KOPT-K1 (cell line): Measurements from ENCODE around the gene CAMKV.
"Not testable (repeated sequence)": the region's sequence is repeated elsewhere in the genome, so short reads cannot be mapped to it uniquely, and the experiment has no call there.

ENCODE experiments used
- H3K27ac ChIP-seq: fragments of 200-600 bp; sonication (generic); 2 replicates; pipeline ENCODE4 v1.5.1; 2016; ENCODE audit warnings: antibody characterized with exemption, mild to moderate bottlenecking, low read depth, low read length; ENCODE audit not compliant: poor library complexity, severe bottlenecking
- H3K36me3 ChIP-seq: fragments of 200-600 bp; sonication (generic); 2 replicates; pipeline ENCODE4 v1.5.1; 2017; ENCODE audit warnings: antibody characterized with exemption, mild to moderate bottlenecking, low read length, moderate library complexity; ENCODE audit not compliant: insufficient read depth
- H3K9me3 ChIP-seq: fragments of 200-600 bp; sonication (generic); 2 replicates; pipeline ENCODE4 v1.5.1; 2017; ENCODE audit warnings: antibody characterized with exemption, low read length, mild to moderate bottlenecking; ENCODE audit not compliant: insufficient read depth, poor library complexity, severe bottlenecking

CAMKV gene, protein sequence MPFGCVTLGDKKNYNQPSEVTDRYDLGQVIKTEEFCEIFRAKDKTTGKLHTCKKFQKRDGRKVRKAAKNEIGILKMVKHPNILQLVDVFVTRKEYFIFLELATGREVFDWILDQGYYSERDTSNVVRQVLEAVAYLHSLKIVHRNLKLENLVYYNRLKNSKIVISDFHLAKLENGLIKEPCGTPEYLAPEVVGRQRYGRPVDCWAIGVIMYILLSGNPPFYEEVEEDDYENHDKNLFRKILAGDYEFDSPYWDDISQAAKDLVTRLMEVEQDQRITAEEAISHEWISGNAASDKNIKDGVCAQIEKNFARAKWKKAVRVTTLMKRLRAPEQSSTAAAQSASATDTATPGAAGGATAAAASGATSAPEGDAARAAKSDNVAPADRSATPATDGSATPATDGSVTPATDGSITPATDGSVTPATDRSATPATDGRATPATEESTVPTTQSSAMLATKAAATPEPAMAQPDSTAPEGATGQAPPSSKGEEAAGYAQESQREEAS

DNA sequence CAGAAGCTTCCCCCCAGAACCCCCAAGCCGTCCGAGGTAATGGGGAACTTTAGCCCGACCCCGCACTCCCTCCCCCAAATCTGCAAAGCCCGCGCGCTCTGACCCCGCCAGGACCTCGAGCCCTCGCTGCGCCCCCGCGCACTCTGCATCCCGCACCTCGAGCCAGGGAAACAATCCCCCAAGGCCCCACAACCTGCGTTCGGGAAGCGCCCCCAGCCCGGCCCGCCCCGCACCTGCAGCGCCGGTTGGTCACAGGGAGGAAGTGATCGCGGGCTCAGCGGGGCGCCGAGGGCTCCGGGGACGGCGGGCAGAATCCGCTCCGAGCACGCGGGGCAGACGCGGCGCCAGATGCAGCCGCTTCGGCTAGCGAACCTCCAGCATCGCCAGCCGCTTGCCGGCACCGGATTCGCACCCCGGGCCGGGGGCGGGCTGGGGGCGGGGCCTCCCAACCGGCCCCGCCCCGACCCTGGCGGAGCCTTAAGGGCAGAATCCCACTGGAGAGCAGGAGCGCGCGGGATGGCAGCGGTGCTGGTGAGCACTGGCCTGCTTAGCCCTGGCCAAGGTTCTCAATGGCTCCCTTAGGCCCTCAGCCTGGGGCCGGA, at the start of gene CAMKV:
TSS of gene CAMKV (minus strand) at position 382 of the 602 bp plus-strand sequence. CDS start 7,518 bp downstream, outside the sequence.
- Histone ChIP-seq H3K36me3 (no peaks in the 10 kb centered on the region), H3K27ac (no peak within 1 kb of the TSS), H3K9me3 (no peaks in the 10 kb centered on the region)

DNA sequence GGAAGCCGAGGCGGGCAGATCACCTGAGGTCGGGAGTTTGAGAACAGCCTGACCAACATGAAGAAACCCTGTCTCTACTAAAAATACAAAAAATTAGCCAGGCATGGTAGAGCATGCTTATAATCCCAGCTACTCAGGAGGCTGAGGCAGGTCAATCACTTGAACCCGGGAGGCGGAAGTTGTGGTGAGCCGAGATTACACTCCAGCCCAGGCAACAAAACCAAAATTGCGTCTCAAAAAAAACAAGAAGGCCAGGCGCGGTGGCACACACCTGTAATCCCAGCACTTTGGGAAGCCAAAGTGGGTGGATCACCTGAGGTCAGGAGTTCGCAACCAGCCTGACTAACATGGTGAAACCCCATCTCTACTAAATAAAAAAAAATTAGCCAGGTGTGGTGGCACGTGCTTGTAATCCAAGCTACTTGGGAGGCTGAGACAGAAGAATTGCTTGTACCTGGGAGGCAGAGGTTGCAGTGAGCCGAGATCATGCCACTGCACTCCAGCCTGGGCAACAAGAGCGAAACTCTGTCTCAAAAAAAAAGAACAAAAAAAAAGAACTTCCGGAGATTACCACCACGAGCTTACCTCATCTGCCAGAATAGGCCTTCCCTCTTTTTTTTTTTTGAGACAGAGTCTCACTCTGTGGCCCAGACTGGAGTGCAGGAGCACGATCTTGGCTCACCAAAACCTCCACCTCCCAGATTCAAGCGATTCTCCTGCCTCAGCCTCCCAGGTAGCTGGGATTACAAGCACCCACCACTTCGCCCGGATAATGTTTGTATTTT, 48.3 kb upstream of the CAMKV start:
- not testable (repeated sequence) for H3K9me3 ChIP-seq, H3K36me3 ChIP-seq, H3K27ac ChIP-seq

DNA sequence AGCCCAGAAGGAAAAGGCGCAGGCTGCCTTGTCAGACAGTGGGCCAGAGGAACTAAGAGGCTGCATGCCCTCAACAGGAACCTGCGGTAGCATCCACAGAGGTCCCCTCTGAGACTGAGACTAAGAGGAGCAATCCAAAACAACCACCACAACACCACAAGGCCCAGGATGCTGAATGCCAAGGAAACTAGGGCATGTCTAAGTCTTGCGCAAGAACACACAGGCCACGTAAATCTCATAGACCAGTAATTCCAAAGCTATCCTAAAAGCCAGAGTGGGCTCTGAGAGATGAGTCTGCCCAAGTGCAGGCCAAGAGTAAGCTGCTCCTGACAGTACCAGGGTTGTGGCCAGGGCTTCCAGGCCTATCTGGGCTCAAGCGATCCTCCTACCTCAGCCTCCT, 47.0 kb upstream of the CAMKV start:
- peaks cover 10% of the 10 kb centered on the region; the same call in 1 of the 2 replicates for H3K36me3 ChIP-seq
- no peak overlapping the region for H3K27ac ChIP-seq
- H3K9me3 ChIP-seq, result no peaks in the 10 kb centered on the region

DNA sequence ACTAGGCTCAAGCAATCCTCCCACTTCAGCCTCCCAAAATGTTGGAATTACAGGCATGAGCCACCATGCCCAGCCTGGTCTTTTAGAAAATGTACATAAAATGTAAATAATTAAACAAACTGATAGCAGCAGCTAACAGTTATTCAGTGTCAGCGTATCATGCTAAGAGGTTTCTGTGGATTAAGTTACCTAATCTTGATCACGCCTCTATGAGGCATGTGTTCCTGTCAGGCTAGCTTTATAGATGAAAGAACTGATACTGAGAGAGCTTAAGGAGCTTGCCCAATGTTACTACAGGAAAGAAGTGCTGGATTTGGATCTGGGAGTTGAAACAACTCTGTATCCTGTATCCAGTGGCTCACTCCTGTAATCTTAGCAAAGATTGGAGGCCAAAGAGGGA, 45.2 kb upstream of the CAMKV start:
- Histone ChIP-seq H3K9me3 (no peaks in the 10 kb centered on the region), H3K36me3 (peaks cover 27% of the 10 kb centered on the region; the same call in 1 of the 2 replicates), H3K27ac (no peak overlapping the region)

DNA sequence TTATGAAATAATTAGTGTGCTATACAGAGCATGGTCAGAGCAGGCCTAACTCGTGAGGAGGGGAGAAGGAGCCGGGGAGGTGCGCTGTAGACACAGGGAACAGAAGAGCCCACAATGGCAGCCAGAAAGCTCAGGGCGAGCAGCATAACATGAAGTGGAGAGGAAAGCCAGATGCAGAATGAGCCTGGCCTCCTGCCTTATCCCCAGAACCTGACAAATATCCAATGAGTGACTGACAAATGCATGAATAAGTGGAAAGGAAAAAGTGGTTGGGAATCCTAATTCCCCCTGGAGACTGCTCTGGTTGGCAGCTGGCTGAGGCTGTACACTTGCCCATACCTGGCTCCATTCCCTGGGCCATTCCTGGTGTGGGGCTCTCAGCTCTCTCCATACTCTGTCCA, 43.2 kb upstream of the CAMKV start:
- H3K36me3 ChIP-seq, result peaks cover 40% of the 10 kb centered on the region; the same call in 1 of the 2 replicates
- no peak overlapping the region for H3K27ac ChIP-seq
- H3K9me3 ChIP-seq, result no peaks in the 10 kb centered on the region

DNA sequence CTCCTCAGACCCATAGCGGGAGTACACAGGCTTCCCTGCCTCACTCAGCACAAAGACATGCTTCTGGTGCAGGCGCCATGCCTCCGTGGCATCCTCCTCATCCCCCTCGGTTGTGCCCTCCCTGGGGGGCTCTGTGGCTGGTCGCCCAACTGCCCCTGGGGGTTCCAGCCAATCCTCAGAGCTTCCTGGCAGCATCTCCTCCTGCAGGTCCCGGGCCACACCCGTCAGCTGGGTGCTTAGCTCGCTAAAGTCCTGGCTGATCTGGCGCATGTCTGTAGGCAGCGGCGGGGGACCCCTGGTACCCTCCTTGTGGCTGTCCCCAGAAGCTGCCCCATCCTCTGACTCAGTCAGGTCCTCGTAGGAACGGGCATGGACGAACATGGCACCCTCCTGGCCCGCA, 41.9 kb upstream of the CAMKV start:
- H3K27ac ChIP-seq, result no peak overlapping the region
- no peaks in the 10 kb centered on the region for H3K9me3 ChIP-seq
- peaks cover 40% of the 10 kb centered on the region; the same call in 1 of the 2 replicates for H3K36me3 ChIP-seq

DNA sequence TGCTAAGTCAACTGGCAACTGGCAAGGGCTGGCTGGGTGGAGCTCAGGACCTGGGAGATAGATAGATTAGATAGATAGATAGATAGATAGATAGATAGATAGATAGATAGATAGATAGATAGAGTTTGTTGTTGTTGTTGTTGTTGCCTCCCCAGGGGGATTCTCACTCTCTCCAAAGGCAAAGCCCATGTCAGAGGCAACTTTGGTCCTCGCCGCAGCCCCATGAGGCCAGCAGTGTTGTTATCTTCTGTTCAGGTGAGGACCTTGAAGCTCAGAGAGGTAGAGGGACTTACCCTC, 41.4 kb upstream of the CAMKV start:
- Histone ChIP-seq H3K9me3 (no peaks in the 10 kb centered on the region), H3K27ac (no peak overlapping the region), H3K36me3 (peaks cover 40% of the 10 kb centered on the region; the same call in 1 of the 2 replicates)

DNA sequence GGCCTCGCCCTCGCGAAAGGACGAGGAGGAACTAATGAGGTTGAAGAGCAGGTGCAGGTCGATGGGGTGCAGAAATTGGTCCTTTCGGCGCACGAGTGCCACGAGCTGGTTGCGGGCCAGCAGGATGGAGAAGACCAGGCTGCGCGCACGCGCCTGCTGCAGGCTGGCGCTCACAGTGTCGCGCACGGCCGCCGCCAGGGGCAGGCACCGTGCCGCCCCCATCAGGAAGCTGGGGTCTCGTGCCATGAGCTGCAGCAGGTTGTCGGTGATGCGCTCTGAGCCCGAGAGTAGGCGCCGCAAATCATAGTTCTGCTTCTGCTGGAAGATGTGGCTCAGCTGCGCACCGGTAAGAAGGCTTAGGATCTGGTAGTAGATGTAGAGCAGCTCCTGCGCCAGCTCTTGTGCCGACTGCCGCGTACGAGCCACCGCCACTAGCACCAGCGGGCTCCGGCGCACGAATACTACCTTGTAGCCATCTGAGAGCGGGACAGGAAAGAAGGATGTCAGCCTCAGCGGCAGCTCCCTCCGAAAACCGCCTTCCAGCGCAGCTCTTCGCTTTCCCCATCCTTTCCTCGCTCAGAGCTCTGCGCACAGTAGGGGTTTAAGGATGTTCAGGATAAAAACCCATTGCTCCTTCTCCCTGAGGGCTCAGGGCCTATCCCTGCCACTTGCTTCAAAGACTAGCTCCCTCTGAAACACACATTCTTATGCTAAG, 40.9 kb upstream of the CAMKV start:
- no peak overlapping the region for H3K27ac ChIP-seq
- no peaks in the 10 kb centered on the region for H3K9me3 ChIP-seq
- peaks cover 40% of the 10 kb centered on the region; the same call in 1 of the 2 replicates for H3K36me3 ChIP-seq

DNA sequence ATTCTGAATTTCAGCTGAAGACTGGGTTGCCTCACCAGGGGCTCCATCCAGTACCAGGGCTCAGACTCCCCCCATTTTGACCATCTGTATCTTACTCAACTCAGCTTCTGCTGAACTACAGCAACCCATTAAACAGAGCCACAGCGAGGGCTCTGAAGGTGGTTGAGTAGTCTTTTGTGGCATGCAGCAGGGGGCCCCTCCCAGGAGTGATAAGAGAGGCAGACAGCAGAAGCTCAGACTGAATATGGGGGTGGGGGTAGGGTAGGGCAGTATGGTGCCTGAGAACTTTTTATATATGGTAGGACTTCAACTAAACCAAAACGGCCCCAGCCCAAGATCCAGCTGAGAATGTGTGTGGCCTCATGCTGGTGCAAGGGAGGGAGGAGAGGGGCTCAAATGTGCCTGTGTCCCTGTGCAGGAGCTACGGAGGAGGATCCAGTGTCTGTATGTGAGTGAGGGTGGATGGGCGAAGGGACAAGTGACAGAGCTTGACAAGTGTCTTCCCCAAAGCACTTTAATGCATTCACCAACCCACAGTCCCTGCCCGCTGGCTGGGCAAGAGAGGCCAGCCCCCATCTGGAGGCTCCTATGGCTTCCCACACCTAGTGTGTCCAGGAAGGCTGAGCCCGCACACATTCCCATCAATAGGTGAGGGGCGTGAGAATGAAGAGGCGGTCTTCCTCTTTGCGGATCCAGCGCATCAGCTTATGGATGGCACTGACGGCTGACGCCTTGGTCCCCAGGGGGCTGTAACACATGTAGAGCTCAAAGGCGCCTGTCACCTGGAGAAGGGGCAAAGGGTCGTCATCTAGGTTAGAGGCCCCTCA, 38.9 kb upstream of the CAMKV start:
- H3K27ac ChIP-seq, result no peak overlapping the region
- peaks cover 40% of the 10 kb centered on the region; the same call in 1 of the 2 replicates for H3K36me3 ChIP-seq
- no peaks in the 10 kb centered on the region for H3K9me3 ChIP-seq

DNA sequence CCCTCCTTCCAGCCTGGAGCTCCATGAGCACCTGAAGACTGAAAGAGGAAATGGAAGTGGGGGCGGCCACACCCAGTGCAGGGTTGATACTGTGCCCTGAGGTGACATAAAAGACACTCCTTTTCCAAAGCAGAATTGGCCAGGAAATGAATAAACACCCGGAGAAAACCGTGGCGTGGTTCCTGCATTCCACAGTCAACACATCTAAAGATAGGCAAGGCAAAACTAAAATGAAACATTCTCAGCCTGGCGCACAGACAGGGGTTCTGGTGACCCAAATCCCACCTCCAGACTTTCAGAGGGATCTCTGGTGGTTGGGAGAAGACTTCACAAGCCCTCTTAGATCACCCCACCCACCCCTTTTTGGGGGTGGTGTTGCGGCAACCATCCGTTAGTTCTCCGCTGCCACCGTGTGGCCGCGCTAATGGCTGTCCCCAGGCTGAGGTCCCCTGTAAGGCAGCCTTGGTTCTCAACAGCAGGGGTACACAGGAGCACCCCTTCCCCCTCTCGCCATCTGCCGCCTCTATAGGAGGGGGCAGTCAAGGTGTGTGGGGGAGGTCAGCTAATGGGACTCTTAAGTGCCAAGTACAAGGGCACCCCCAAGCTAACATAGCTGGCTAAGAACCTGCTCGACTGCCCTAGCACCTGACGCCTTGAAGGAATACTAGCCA, 36.5 kb upstream of the CAMKV start:
- no peak overlapping the region for H3K27ac ChIP-seq
- H3K36me3 ChIP-seq, result peaks cover 26% of the 10 kb centered on the region; the same call in 1 of the 2 replicates
- H3K9me3 ChIP-seq, result no peaks in the 10 kb centered on the region

DNA sequence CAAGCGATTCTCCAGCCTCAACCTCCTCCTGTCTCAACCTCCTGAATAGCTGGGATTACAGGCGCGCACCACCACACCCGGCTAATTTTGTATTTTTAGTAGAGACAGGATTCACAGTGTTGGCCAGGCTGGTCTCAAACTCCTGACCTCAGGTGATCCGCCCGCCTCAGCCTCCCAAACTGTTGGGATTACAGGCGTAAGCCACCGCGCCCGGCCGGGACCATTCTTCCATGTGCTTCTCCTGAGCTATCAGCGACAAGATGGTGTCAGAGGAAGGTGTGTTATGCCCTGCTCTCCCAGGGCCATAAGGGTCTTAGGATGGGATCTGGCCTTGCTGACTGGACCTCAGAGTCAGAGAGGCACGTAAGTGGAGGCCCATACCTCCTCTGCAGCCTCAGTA, 34.7 kb upstream of the CAMKV start:
- peak overlapping the region; percentile 87 for H3K27ac ChIP-seq
- not testable (repeated sequence) for H3K36me3 ChIP-seq

DNA sequence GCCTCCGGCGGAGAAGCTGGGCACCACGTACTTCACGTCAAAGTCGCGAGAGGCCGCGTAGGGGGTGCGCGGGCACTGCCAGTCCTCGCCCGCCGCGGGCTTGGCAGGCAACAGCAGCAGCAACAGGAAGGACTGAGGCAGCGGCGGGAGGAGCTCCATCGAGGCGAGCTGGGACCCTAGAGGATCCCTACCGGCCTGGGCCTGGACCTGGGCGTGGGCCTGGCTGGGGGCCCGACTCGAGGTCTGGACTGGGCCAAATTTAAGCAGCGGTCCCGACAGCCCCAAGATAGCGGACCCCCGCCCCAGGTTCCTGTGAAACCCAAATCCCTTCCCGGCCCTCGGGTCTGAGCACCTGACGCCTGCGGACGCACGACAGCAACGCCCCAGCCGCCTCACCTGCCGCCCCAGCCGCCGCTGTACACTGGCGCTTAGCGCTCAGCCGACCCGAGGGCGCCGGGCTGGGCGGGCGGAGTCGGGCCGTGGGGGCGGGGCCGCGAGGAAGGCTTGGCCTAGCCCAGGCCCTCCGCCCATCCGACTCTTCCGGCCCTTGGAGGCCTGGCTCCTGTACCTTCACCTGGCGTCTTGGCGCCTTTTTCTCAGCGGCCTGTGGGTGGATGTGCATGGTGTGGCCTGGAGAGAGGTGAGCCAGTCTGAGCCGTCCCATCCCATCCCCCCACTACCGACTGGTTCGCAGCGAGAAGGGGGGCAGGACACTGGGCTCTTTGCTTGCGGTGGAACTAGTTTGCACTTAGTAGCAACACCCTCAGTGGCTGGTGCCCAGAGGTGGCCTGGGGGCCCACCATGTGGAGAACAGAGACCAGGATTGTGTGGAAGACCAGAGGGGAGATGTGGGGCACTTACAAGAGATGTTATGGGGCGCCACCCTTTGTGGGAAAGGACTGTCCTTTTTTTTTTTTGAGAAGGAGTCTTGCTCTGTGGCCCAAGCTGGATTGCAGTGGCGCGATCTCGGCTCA, 34.0 kb upstream of the CAMKV start, which contains the start of gene MST1R:
TSS of gene MST1R (minus strand) at position 423 of the 974 bp plus-strand sequence. CDS start at position 159, 264 bp downstream.
- H3K9me3 ChIP-seq, result no peaks in the 10 kb centered on the region
- H3K36me3 ChIP-seq, result peaks cover 2% of the 10 kb centered on the region; the same call in 1 of the 2 replicates
- H3K27ac ChIP-seq, result peak within 1 kb of the TSS; percentile 87

More for the DNA sequence above, 34.7 kb upstream of the CAMKV start:
- H3K9me3 ChIP-seq, result not testable (repeated sequence)
